GM18519 (cell line): ENCODE results near the gene EIF4E1B.
"Not testable (repeated sequence)": the region's sequence is repeated elsewhere in the genome, so short reads cannot be mapped to it uniquely, and the experiment has no call there.

Experiments
- ATAC-seq: cut with Tn5 transposase; IDR thresholded peaks from one replicate; pipeline ENCODE4 v1.9.1; 2021; ENCODE audit warnings: mild to moderate bottlenecking, moderate library complexity; ENCODE audit not compliant: unreplicated experiment, low FRiP score

Gene EIF4E1B

GRCh38 chr5:176629853-176630680 lies at the start of gene EIF4E1B, which contains the start of gene SNCB:
Gene EIF4E1B (plus strand): TSS chr5:176630675. CDS start chr5:176642788, 12,113 bp downstream.
Gene SNCB (minus strand): TSS chr5:176630534. CDS start chr5:176629654, 880 bp downstream.
- no peak for ATAC-seq

- ATAC-seq = no peak
These were observed 49.1 kb upstream of the EIF4E1B start for GRCh38 chr5:176581361-176581760.

GRCh38 chr5:176583076-176583475 lies 47.4 kb upstream of the EIF4E1B start:
- ATAC-seq = no peak

- no peak for ATAC-seq
These were observed 43.1 kb upstream of the EIF4E1B start for GRCh38 chr5:176587398-176587797.

- no peak for ATAC-seq
These were observed 42.2 kb upstream of the EIF4E1B start for GRCh38 chr5:176588297-176588696.

- ATAC-seq = no peak
These were observed 41.3 kb upstream of the EIF4E1B start for GRCh38 chr5:176589039-176589769.

- no peak for ATAC-seq
These were observed 40.3 kb upstream of the EIF4E1B start for GRCh38 chr5:176590035-176590717.

GRCh38 chr5:176591667-176592066 lies 38.8 kb upstream of the EIF4E1B start:
- not testable (repeated sequence) for ATAC-seq

GRCh38 chr5:176592573-176592972 lies 37.9 kb upstream of the EIF4E1B start:
- ATAC-seq = no peak

- ATAC-seq = no peak
These were observed 37.1 kb upstream of the EIF4E1B start for GRCh38 chr5:176593273-176593869.

- ATAC-seq = no peak
These were observed 35.9 kb upstream of the EIF4E1B start for GRCh38 chr5:176594554-176594953.

- no peak for ATAC-seq
These were observed 35.0 kb upstream of the EIF4E1B start for GRCh38 chr5:176595386-176595943.

- ATAC-seq = no peak
These were observed 34.3 kb upstream of the EIF4E1B start for GRCh38 chr5:176596069-176596644.

GRCh38 chr5:176596689-176597416 lies 33.6 kb upstream of the EIF4E1B start:
- no peak for ATAC-seq

GRCh38 chr5:176597417-176598389 lies 32.8 kb upstream of the EIF4E1B start:
- no peak for ATAC-seq

GRCh38 chr5:176599749-176600430 lies 30.6 kb upstream of the EIF4E1B start:
- not testable (repeated sequence) for ATAC-seq

GRCh38 chr5:176601901-176602482 lies 28.5 kb upstream of the EIF4E1B start:
- ATAC-seq = no peak
